Cardiac fibroblast (primary cell): ENCODE measurements around the gene RBM33.

Source experiments
- DNase-seq, 2 donors: peaks; one replicate each; pipeline versions ENCODE4 v3.0.0 to v3.0.0-alpha.2; 2010; ENCODE audit warnings: low read depth in 2 of 2
- H3K4me3 ChIP-seq, 2 donors: replicated peaks in 1 of 2; 1 replicate in 1 of 2; 2 replicates in 1 of 2; pipeline ENCODE4 v1.5.1; 2011; ENCODE audit warnings: low read depth in 2 of 2, low read length in 2 of 2, mild to moderate bottlenecking in 2 of 2, moderate library complexity in 1 of 2
- CTCF ChIP-seq: IDR thresholded peaks from one replicate; pipeline ENCODE4 v1.5.1; 2011; ENCODE audit warnings: low read depth, mild to moderate bottlenecking, low read length, inconsistent platforms

RBM33 gene

GRCh38 chr7:155825336-155825735 lies 180.9 kb downstream of the RBM33 start:
- no peak overlapping the region for H3K4me3 ChIP-seq
- DNase-seq = no peak
- no peak for TF ChIP-seq CTCF

GRCh38 chr7:155829796-155830470 lies 185.5 kb downstream of the RBM33 start:
- H3K4me3 ChIP-seq = no peak overlapping the region
- no peak for DNase-seq
- no peak for TF ChIP-seq CTCF
